ENCODE data around the gene ATG2A.

The ATG2A gene

GRCh38 chr11:64916775-64917662 lies at the start of gene ATG2A:
Gene ATG2A, minus strand, starts transcription at chr11:64917209. Its CDS starts 74 bp downstream, at chr11:64917135.
- Mint-ChIP-seq H3K9me3 (no peaks in the 10 kb centered on the region), H3K27me3 (no peaks in the 10 kb centered on the region), H3K36me3 (peaks cover 3% of the 10 kb centered on the region), H3K4me3 (peak within 1 kb of the TSS; percentile 84), H3K27ac (peak within 1 kb of the TSS; percentile 94), H3K4me1 (peaks cover 15% of the 10 kb centered on the region)
- DNase-seq (ENCODE audit: low spot score in 2 of 2) (peak; percentile 95 to 98), ATAC-seq (ENCODE audit: low read depth) (peak; percentile 95)

- H3K4me1 Mint-ChIP-seq = peaks cover 12% of the 10 kb centered on the region
- no peak overlapping the region for H3K27ac Mint-ChIP-seq
- ATAC-seq (ENCODE audit: low read depth) = no peak
- no peaks in the 10 kb centered on the region for H3K36me3 Mint-ChIP-seq
- DNase-seq (ENCODE audit: low spot score in 2 of 2) = no peak
- no peak overlapping the region for H3K4me3 Mint-ChIP-seq
- H3K27me3 Mint-ChIP-seq = no peaks in the 10 kb centered on the region
- H3K9me3 Mint-ChIP-seq = no peaks in the 10 kb centered on the region
Measured at GRCh38 chr11:64963072-64963631, 46.1 kb upstream of the ATG2A start.

GRCh38 chr11:64960719-64961118 lies 43.7 kb upstream of the ATG2A start:
- peaks cover 7% of the 10 kb centered on the region for H3K4me1 Mint-ChIP-seq
- H3K27ac Mint-ChIP-seq = no peak overlapping the region
- no peaks in the 10 kb centered on the region for H3K27me3 Mint-ChIP-seq
- ATAC-seq (ENCODE audit: low read depth) = no peak
- no peak overlapping the region for H3K4me3 Mint-ChIP-seq
- H3K36me3 Mint-ChIP-seq = no peaks in the 10 kb centered on the region
- no peak for DNase-seq (ENCODE audit: low spot score in 2 of 2)
- H3K9me3 Mint-ChIP-seq = no peaks in the 10 kb centered on the region

GRCh38 chr11:64959498-64959897 lies 42.5 kb upstream of the ATG2A start:
- Mint-ChIP-seq H3K9me3 (no peaks in the 10 kb centered on the region), H3K4me3 (no peak overlapping the region), H3K36me3 (no peaks in the 10 kb centered on the region), H3K27me3 (no peaks in the 10 kb centered on the region), H3K27ac (no peak overlapping the region), H3K4me1 (peaks cover 7% of the 10 kb centered on the region)
- no peak for DNase-seq (ENCODE audit: low spot score in 2 of 2)
- ATAC-seq (ENCODE audit: low read depth) = no peak

- Mint-ChIP-seq H3K27me3 (peaks cover 3% of the 10 kb centered on the region), H3K9me3 (no peaks in the 10 kb centered on the region), H3K36me3 (no peaks in the 10 kb centered on the region), H3K4me1 (no peaks in the 10 kb centered on the region), H3K27ac (no peak overlapping the region), H3K4me3 (no peak overlapping the region)
- DNase-seq (ENCODE audit: low spot score in 2 of 2) (no peak), ATAC-seq (ENCODE audit: low read depth) (no peak)
Measured at GRCh38 chr11:64954201-64954600, 37.2 kb upstream of the ATG2A start.

GRCh38 chr11:64951529-64951928 lies 34.5 kb upstream of the ATG2A start:
- no peaks in the 10 kb centered on the region for H3K36me3 Mint-ChIP-seq
- DNase-seq (ENCODE audit: low spot score in 2 of 2) (no peak), ATAC-seq (ENCODE audit: low read depth) (no peak)
- H3K27me3 Mint-ChIP-seq = peaks cover 3% of the 10 kb centered on the region
- H3K27ac Mint-ChIP-seq = no peak overlapping the region
- no peaks in the 10 kb centered on the region for H3K4me1 Mint-ChIP-seq
- no peaks in the 10 kb centered on the region for H3K9me3 Mint-ChIP-seq
- no peak overlapping the region for H3K4me3 Mint-ChIP-seq

- no peak overlapping the region for H3K4me3 Mint-ChIP-seq
- H3K27ac Mint-ChIP-seq = no peak overlapping the region
- H3K27me3 Mint-ChIP-seq = peaks cover 5% of the 10 kb centered on the region
- no peaks in the 10 kb centered on the region for H3K9me3 Mint-ChIP-seq
- H3K36me3 Mint-ChIP-seq = no peaks in the 10 kb centered on the region
- ATAC-seq (ENCODE audit: low read depth) = no peak
- no peaks in the 10 kb centered on the region for H3K4me1 Mint-ChIP-seq
- DNase-seq (ENCODE audit: low spot score in 2 of 2) = no peak
Measured at GRCh38 chr11:64947208-64947814, 30.3 kb upstream of the ATG2A start.

GRCh38 chr11:64936539-64936938 lies 19.5 kb upstream of the ATG2A start:
- Mint-ChIP-seq H3K9me3 (no peaks in the 10 kb centered on the region), H3K4me3 (no peak overlapping the region), H3K27ac (no peak overlapping the region), H3K4me1 (no peaks in the 10 kb centered on the region), H3K36me3 (peaks cover 14% of the 10 kb centered on the region), H3K27me3 (peaks cover 2% of the 10 kb centered on the region)
- ATAC-seq (ENCODE audit: low read depth) (no peak), DNase-seq (ENCODE audit: low spot score in 2 of 2) (no peak)

GRCh38 chr11:64935359-64936081 lies 18.5 kb upstream of the ATG2A start, which contains the start of gene GPHA2:
Gene GPHA2, minus strand, starts transcription at chr11:64935893. Its CDS starts 433 bp downstream, at chr11:64935460.
- Mint-ChIP-seq H3K4me1 (no peaks in the 10 kb centered on the region), H3K27ac (no peak within 1 kb of the TSS), H3K27me3 (no peaks in the 10 kb centered on the region), H3K9me3 (no peaks in the 10 kb centered on the region), H3K36me3 (peaks cover 16% of the 10 kb centered on the region), H3K4me3 (no peak within 1 kb of the TSS)
- ATAC-seq (ENCODE audit: low read depth) (no peak), DNase-seq (ENCODE audit: low spot score in 2 of 2) (no peak)

GRCh38 chr11:64934682-64935358 lies 17.8 kb upstream of the ATG2A start:
- Mint-ChIP-seq H3K4me3 (no peak overlapping the region), H3K27ac (no peak overlapping the region), H3K4me1 (no peaks in the 10 kb centered on the region), H3K9me3 (no peaks in the 10 kb centered on the region), H3K27me3 (no peaks in the 10 kb centered on the region), H3K36me3 (peaks cover 18% of the 10 kb centered on the region)
- no peak for ATAC-seq (ENCODE audit: low read depth)
- no peak for DNase-seq (ENCODE audit: low spot score in 2 of 2)

GRCh38 chr11:64933935-64934681 lies 17.1 kb upstream of the ATG2A start:
- Mint-ChIP-seq H3K9me3 (no peaks in the 10 kb centered on the region), H3K4me3 (no peak overlapping the region), H3K36me3 (peaks cover 18% of the 10 kb centered on the region), H3K4me1 (no peaks in the 10 kb centered on the region), H3K27ac (no peak overlapping the region), H3K27me3 (no peaks in the 10 kb centered on the region)
- no peak for ATAC-seq (ENCODE audit: low read depth)
- no peak for DNase-seq (ENCODE audit: low spot score in 2 of 2)

- Mint-ChIP-seq H3K36me3 (peaks cover 18% of the 10 kb centered on the region), H3K27ac (no peak overlapping the region)
Measured at GRCh38 chr11:64933213-64933934, 16.4 kb upstream of the ATG2A start.

More at GRCh38 chr11:64933213-64933934, 16.4 kb upstream of the ATG2A start:
- ATAC-seq (ENCODE audit: low read depth) (no peak), DNase-seq (ENCODE audit: low spot score in 2 of 2) (no peak)
- H3K9me3 Mint-ChIP-seq = no peaks in the 10 kb centered on the region
- no peaks in the 10 kb centered on the region for H3K4me1 Mint-ChIP-seq
- H3K27me3 Mint-ChIP-seq = no peaks in the 10 kb centered on the region
- no peak overlapping the region for H3K4me3 Mint-ChIP-seq
